SK-N-SH (cell line): Measurements from ENCODE around the gene CBFA2T2. TPM values are rescaled to one million over a fixed set of nuclear protein-coding genes. Genes with fewer than 3 reads are reported as not detected.

Source experiments
- CTCF ChIA-PET: fragments of 300-600, 350-600 bp; formaldehyde crosslinking; extraction: SDS; loops from one replicate; lab custom pipeline; 2021; lab: Yijun Ruan, JAX
- POLR2A ChIA-PET: fragments of 350-600 bp; sonication (Branson Sonifier 250); formaldehyde crosslinking; extraction: SDS; loops from one replicate; lab custom pipeline; 2020; ENCODE audit warnings: antibody characterized with exemption, inconsistent platforms; lab: Yijun Ruan, JAX
- DNase-seq: peaks from one replicate; pipeline ENCODE4 v3.0.0; 2012
- H2AFZ ChIP-seq: fragments of 200-600 bp; sonication (generic); 2 replicates; pipeline ENCODE4 v1.8.1; 2016; ENCODE audit warnings: antibody characterized with exemption, mild to moderate bottlenecking, low read depth
- H3F3A ChIP-seq: fragments of 200-600 bp; sonication (generic); replicated peaks from 2 replicates; pipeline ENCODE3; 2016; ENCODE audit warnings: antibody characterized with exemption, mild to moderate bottlenecking; ENCODE audit not compliant: insufficient read depth
- H3K27ac ChIP-seq, 2 experiments: fragments of 200-500 bp in 1 of 2; fragments of 200-600 bp in 1 of 2; sonication (Bioruptor generic) in 1 of 2; sonication (generic), shearing (Covaris generic) in 1 of 2; 2 replicates each; pipeline versions ENCODE4 v1.5.1 to v1.6.1; 2014 to 2016; ENCODE audit warnings: low read depth in 2 of 2, inconsistent platforms in 1 of 2, low read length in 1 of 2, mild to moderate bottlenecking in 1 of 2, mixed read lengths in 1 of 2
- H3K27me3 ChIP-seq: fragments of 200-600 bp; sonication (generic), shearing (Covaris generic); 2 replicates; pipeline ENCODE4 v1.6.1; 2016; ENCODE audit warnings: mixed run types; ENCODE audit not compliant: insufficient read depth
- H3K36me3 ChIP-seq, 2 experiments: fragments of 200-500 bp in 1 of 2; fragments of 200-600 bp in 1 of 2; sonication (Bioruptor generic) in 1 of 2; sonication (generic) in 1 of 2; replicated peaks in 1 of 2; 2 replicates each; pipeline versions ENCODE3 to v1.5.1; 2014 to 2016; ENCODE audit warnings: low read length in 1 of 2, mild to moderate bottlenecking in 1 of 2; ENCODE audit not compliant: insufficient read depth in 2 of 2, control insufficient read depth in 1 of 2
- H3K4me1 ChIP-seq, 2 experiments: fragments of 200-500 bp in 1 of 2; fragments of 200-600 bp in 1 of 2; sonication (Bioruptor generic) in 1 of 2; sonication (generic), shearing (Covaris generic) in 1 of 2; 2 replicates each; pipeline versions ENCODE4 v1.5.1 to v1.6.1; 2014 to 2016; ENCODE audit warnings: low read depth in 1 of 2, low read length in 1 of 2, mixed run types in 1 of 2; ENCODE audit not compliant: insufficient read depth in 2 of 2, control insufficient read depth in 1 of 2
- H3K4me2 ChIP-seq: fragments of 200-600 bp; sonication (generic), shearing (Covaris generic); 2 replicates; pipeline ENCODE4 v1.6.1; 2017; ENCODE audit warnings: mixed run types
- H3K4me3 ChIP-seq, 2 experiments: fragments of 200-500 bp in 1 of 2; fragments of 200-600 bp in 1 of 2; sonication (Bioruptor generic) in 1 of 2; sonication (generic), shearing (Covaris generic) in 1 of 2; 2 replicates each; pipeline versions ENCODE4 v1.5.1 to v1.8.1; 2014 to 2016; ENCODE audit warnings: low read depth in 2 of 2, inconsistent platforms in 1 of 2, low read length in 1 of 2, mild to moderate bottlenecking in 1 of 2, mixed read lengths in 1 of 2, moderate library complexity in 1 of 2
- H3K79me2 ChIP-seq: fragments of 200-600 bp; sonication (generic); 2 replicates; pipeline ENCODE4 v1.8.1; 2017; ENCODE audit warnings: mild to moderate bottlenecking; ENCODE audit not compliant: insufficient read depth
- H3K9ac ChIP-seq: fragments of 200-600 bp; sonication (generic); 2 replicates; pipeline ENCODE4 v1.6.1; 2017; ENCODE audit warnings: mixed run types
- H3K9me2 ChIP-seq: fragments of 200-600 bp; sonication (generic); 2 replicates; pipeline ENCODE4 v1.6.1; 2017; ENCODE audit warnings: mixed run types
- H3K9me3 ChIP-seq: fragments of 200-600 bp; sonication (generic); 2 replicates; pipeline ENCODE4 v1.6.1; 2017; ENCODE audit warnings: mixed run types, mild to moderate bottlenecking, moderate library complexity
- H4K20me1 ChIP-seq: fragments of 200-600 bp; sonication (generic); 2 replicates; pipeline ENCODE4 v1.6.1; 2017; ENCODE audit warnings: mild to moderate bottlenecking, mixed run types; ENCODE audit not compliant: insufficient read depth
- CHD2 ChIP-seq: fragments of 150-350 bp; IDR thresholded peaks from 2 replicates; pipeline ENCODE4 v1.6.1; 2018; ENCODE audit warnings: low read length; ENCODE audit not compliant: partially characterized antibody
- EZH2phosphoT487 ChIP-seq: fragments of 200-600 bp; sonication (generic); IDR thresholded peaks from 2 replicates; pipeline ENCODE4 v1.6.1; 2017; ENCODE audit warnings: low read depth, mixed run types, mild to moderate bottlenecking, antibody characterized with exemption, moderate library complexity, borderline replicate concordance
- FOXJ3 ChIP-seq: sonication (generic); formaldehyde crosslinking; IDR thresholded peaks from 2 replicates; pipeline ENCODE4 v1.5.1; 2020; ENCODE audit warnings: mild to moderate bottlenecking, missing genetic modification reagents
- FOXM1 ChIP-seq: IDR thresholded peaks from 2 replicates; pipeline ENCODE4 v1.4.0; 2012; ENCODE audit warnings: low read depth, mild to moderate bottlenecking
- MEF2A ChIP-seq: IDR thresholded peaks from 2 replicates; pipeline ENCODE4 v1.4.0; 2012; ENCODE audit warnings: low read depth, borderline replicate concordance
- MXI1 ChIP-seq: IDR thresholded peaks from 2 replicates; pipeline ENCODE4 v1.6.1; 2012; ENCODE audit warnings: mild to moderate bottlenecking, low read depth, low read length, improper control_type of control experiment
- NFIC ChIP-seq: IDR thresholded peaks from 2 replicates; pipeline ENCODE4 v1.4.0; 2012; ENCODE audit warnings: borderline replicate concordance
- POLR2AphosphoS5 ChIP-seq: IDR thresholded peaks from 2 replicates; pipeline ENCODE4 v1.6.1; 2012; ENCODE audit warnings: low read depth, low read length
- RAD21 ChIP-seq: IDR thresholded peaks from 2 replicates; pipeline ENCODE4 v1.6.1; 2012; ENCODE audit warnings: mild to moderate bottlenecking, low read length
- RFX5 ChIP-seq: IDR thresholded peaks from 2 replicates; pipeline ENCODE4 v1.6.1; 2012; ENCODE audit warnings: mild to moderate bottlenecking, improper control_type of control experiment, low read length
- RXRA ChIP-seq: IDR thresholded peaks from 2 replicates; pipeline ENCODE4 v1.4.0; 2012; ENCODE audit warnings: low read depth, mild to moderate bottlenecking, borderline replicate concordance
- SIN3A ChIP-seq: IDR thresholded peaks from 2 replicates; pipeline ENCODE4 v1.6.1; 2012; ENCODE audit warnings: low read depth, mild to moderate bottlenecking, low read length, moderate library complexity, borderline replicate concordance
- TEAD4 ChIP-seq: IDR thresholded peaks from 2 replicates; pipeline ENCODE4 v1.4.0; 2012; ENCODE audit warnings: mild to moderate bottlenecking, borderline replicate concordance; ENCODE audit not compliant: insufficient read depth
- WGBS: methylation state at CpG from one replicate; pipeline ENCODE4 v1.1.6; 2017; ENCODE audit warnings: low lambda C conversion rate; 5-methylcytosine and 5-hydroxymethylcytosine counted together
- polyA plus RNA-seq, 3 experiments: library from polyadenylated mRNA; depleted of rRNA; stranded (reverse); fragments of >200 nt; gene quantifications; 2 replicates each; pipeline ENCODE4 v1.2.3, GENCODE V29; 2012
- TF ChIP-seq, protein P1 (sequence below): IDR thresholded peaks from 2 replicates; pipeline ENCODE4 v1.4.0; 2012; ENCODE audit warnings: low read depth, borderline replicate concordance
- TF ChIP-seq, protein P2 (sequence below): IDR thresholded peaks from 2 replicates; pipeline ENCODE4; 2012
- TF ChIP-seq, protein P3 (sequence below): fragments of 200-600 bp; sonication (generic); IDR thresholded peaks from 2 replicates; pipeline ENCODE4 v1.6.1; 2017; ENCODE audit warnings: antibody characterized with exemption, mild to moderate bottlenecking, moderate library complexity
- TF ChIP-seq, protein P4 (sequence below): IDR thresholded peaks from 2 replicates; pipeline ENCODE4 v1.6.1; 2012; ENCODE audit warnings: mild to moderate bottlenecking, low read depth, low read length, moderate library complexity

The CBFA2T2 gene
- polyA plus RNA-seq, 1 of the 3 experiments (the other 2 are of a cell fraction): 11.0 TPM

DNA sequence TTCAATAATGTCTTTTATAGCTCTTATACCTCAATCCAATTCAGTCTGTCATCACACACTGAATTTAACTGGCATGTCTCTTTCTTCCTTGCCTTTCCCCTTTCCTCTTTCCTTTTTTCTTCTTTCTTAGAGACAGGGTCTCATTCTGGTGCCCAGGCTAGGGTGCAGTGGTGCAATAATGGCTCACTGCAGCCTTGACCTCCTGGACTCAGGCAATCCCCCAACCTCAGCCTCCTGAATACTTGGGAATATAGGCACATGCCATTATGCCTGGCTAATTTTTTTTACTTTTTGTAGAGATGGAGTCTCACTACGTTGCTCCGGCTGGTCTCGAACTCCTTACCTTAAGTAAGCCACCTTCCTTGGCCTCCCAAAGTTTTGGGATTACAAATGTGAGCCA lies 65.9 kb downstream of the CBFA2T2 start:
- Histone ChIP-seq H2AFZ (no peak overlapping the region), H3K27ac (peak overlapping the region; percentile 29 to 53), H3K9me3 (no peaks in the 10 kb centered on the region), H3K79me2 (no peaks in the 10 kb centered on the region; the same call in 1 of the 2 replicates), H3K4me1 (peaks cover 4 to 8% of the 10 kb centered on the region in 2 experiments), H3F3A (peaks cover 25% of the 10 kb centered on the region), H4K20me1 (no peaks in the 10 kb centered on the region), H3K9me2 (no peaks in the 10 kb centered on the region), H3K27me3 (no peaks in the 10 kb centered on the region), H3K4me2 (no peak overlapping the region), H3K36me3 (peaks cover 0 to 16% of the 10 kb centered on the region in 2 experiments), H3K4me3 (no peak overlapping the region), H3K9ac (no peak overlapping the region)
- 87% methylated on average over 3 of the region's 3 CpGs for WGBS
- CTCF ChIA-PET: no interaction called here
- POLR2A ChIA-PET: no interaction called here
- TF ChIP-seq NFIC: no peak
- TF ChIP-seq RAD21: no peak
- TF ChIP-seq, protein P1, sequence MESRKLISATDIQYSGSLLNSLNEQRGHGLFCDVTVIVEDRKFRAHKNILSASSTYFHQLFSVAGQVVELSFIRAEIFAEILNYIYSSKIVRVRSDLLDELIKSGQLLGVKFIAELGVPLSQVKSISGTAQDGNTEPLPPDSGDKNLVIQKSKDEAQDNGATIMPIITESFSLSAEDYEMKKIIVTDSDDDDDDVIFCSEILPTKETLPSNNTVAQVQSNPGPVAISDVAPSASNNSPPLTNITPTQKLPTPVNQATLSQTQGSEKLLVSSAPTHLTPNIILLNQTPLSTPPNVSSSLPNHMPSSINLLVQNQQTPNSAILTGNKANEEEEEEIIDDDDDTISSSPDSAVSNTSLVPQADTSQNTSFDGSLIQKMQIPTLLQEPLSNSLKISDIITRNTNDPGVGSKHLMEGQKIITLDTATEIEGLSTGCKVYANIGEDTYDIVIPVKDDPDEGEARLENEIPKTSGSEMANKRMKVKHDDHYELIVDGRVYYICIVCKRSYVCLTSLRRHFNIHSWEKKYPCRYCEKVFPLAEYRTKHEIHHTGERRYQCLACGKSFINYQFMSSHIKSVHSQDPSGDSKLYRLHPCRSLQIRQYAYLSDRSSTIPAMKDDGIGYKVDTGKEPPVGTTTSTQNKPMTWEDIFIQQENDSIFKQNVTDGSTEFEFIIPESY: no peak
- no peak for TF ChIP-seq FOXM1
- TF ChIP-seq, protein P2, sequence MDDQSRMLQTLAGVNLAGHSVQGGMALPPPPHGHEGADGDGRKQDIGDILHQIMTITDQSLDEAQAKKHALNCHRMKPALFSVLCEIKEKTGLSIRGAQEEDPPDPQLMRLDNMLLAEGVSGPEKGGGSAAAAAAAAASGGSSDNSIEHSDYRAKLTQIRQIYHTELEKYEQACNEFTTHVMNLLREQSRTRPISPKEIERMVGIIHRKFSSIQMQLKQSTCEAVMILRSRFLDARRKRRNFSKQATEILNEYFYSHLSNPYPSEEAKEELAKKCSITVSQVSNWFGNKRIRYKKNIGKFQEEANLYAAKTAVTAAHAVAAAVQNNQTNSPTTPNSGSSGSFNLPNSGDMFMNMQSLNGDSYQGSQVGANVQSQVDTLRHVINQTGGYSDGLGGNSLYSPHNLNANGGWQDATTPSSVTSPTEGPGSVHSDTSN: no peak
- no peak for TF ChIP-seq RFX5
- TF ChIP-seq FOXJ3 (CRISPR knock-in tag): no peak
- TF ChIP-seq, protein P3, sequence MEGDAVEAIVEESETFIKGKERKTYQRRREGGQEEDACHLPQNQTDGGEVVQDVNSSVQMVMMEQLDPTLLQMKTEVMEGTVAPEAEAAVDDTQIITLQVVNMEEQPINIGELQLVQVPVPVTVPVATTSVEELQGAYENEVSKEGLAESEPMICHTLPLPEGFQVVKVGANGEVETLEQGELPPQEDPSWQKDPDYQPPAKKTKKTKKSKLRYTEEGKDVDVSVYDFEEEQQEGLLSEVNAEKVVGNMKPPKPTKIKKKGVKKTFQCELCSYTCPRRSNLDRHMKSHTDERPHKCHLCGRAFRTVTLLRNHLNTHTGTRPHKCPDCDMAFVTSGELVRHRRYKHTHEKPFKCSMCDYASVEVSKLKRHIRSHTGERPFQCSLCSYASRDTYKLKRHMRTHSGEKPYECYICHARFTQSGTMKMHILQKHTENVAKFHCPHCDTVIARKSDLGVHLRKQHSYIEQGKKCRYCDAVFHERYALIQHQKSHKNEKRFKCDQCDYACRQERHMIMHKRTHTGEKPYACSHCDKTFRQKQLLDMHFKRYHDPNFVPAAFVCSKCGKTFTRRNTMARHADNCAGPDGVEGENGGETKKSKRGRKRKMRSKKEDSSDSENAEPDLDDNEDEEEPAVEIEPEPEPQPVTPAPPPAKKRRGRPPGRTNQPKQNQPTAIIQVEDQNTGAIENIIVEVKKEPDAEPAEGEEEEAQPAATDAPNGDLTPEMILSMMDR: no peak
- no peak for TF ChIP-seq SIN3A
- TF ChIP-seq TEAD4: no peak
- TF ChIP-seq CHD2: no peak
- no peak for TF ChIP-seq EZH2phosphoT487
- TF ChIP-seq POLR2AphosphoS5: no peak
- no peak for TF ChIP-seq MEF2A
- TF ChIP-seq RXRA: no peak
- TF ChIP-seq, protein P4, sequence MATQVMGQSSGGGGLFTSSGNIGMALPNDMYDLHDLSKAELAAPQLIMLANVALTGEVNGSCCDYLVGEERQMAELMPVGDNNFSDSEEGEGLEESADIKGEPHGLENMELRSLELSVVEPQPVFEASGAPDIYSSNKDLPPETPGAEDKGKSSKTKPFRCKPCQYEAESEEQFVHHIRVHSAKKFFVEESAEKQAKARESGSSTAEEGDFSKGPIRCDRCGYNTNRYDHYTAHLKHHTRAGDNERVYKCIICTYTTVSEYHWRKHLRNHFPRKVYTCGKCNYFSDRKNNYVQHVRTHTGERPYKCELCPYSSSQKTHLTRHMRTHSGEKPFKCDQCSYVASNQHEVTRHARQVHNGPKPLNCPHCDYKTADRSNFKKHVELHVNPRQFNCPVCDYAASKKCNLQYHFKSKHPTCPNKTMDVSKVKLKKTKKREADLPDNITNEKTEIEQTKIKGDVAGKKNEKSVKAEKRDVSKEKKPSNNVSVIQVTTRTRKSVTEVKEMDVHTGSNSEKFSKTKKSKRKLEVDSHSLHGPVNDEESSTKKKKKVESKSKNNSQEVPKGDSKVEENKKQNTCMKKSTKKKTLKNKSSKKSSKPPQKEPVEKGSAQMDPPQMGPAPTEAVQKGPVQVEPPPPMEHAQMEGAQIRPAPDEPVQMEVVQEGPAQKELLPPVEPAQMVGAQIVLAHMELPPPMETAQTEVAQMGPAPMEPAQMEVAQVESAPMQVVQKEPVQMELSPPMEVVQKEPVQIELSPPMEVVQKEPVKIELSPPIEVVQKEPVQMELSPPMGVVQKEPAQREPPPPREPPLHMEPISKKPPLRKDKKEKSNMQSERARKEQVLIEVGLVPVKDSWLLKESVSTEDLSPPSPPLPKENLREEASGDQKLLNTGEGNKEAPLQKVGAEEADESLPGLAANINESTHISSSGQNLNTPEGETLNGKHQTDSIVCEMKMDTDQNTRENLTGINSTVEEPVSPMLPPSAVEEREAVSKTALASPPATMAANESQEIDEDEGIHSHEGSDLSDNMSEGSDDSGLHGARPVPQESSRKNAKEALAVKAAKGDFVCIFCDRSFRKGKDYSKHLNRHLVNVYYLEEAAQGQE: no peak
- TF ChIP-seq MXI1: no peak
- DNase-seq: no peak
